Measurements from ENCODE around the gene MYO9B. TPM values are rescaled to one million over a fixed set of nuclear protein-coding genes. Genes with fewer than 3 reads are reported as not detected.

MYO9B gene
- total RNA-seq, 1 experiment from 2014 or later, result 94.3 TPM

DNA sequence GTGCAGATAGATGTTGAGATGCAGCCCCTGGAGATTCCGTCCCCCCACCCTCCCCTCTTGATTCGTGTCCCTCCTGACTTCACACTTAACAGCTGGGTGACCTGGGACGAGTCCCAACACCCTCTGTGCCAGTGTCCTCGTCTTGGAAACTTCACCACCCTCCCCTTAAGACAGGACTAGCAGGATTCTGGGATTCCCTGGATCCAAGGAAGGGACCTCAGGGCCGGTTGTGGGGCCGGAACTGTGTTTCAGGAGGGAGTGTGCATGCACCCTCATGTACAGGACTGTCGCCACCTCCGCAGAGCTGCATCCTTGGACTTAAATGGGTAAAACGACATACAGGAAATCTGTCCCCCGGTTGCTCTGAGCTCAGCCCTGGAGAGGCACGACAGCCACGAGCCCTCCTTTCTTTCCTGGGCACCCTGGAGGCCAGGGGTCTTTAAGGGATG lies 990 bp downstream of the MYO9B start (continued):
- TF ChIP-seq RELA (CRISPR knock-in tag; IDR thresholded peaks at IDR 0.05; ENCODE audit: borderline replicate concordance) (no peak), ATF3 (CRISPR knock-in tag; conservative IDR thresholded peaks at IDR 0.05) (no peak), GTF2I (CRISPR knock-in tag; conservative IDR thresholded peaks at IDR 0.05) (no peak)
- TF ChIP-seq, protein P1, sequence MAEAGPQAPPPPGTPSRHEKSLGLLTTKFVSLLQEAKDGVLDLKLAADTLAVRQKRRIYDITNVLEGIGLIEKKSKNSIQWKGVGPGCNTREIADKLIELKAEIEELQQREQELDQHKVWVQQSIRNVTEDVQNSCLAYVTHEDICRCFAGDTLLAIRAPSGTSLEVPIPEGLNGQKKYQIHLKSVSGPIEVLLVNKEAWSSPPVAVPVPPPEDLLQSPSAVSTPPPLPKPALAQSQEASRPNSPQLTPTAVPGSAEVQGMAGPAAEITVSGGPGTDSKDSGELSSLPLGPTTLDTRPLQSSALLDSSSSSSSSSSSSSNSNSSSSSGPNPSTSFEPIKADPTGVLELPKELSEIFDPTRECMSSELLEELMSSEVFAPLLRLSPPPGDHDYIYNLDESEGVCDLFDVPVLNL (CRISPR knock-in tag; IDR thresholded peaks at IDR 0.05; ENCODE audit: borderline replicate concordance, low read depth), result no peak

DNA sequence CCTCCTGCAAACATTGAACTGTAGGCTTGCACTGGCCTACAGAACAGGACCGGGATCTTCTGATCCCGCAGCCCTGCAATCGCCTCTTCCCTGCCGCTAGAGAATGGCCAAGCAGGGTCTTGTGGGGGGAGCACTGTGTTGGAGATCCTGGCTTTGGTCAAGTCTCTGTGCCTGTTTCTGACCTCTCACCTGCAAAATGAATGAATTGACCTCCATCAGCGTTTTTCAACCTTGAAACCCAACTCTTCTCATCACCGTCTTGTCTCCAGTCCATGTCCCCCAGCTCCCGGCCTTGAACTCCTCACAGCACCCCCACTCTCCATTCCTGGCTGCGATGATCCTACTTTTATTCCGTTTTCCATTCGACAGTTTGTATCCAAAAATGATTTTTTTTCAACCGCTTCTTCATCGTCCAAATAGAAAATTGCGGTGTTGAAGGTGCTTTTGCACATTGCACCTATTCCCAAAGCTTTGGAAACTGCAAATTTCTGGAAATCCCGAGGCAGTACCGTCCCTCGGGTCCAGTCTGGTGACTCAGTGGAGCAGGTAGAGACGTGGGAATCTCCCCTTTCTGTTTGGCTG lies 2.0 kb downstream of the MYO9B start:
- ATAC-seq (no peak), DNase-seq (ENCODE audit: low spot score) (no peak)
- Mint-ChIP-seq H3K27me3 (ENCODE audit: low read depth) (peaks cover 2% of the 10 kb centered on the region; the same call in 1 of the 2 replicates), H3K36me3 (peaks cover 7% of the 10 kb centered on the region), H3K4me1 (peaks cover 59% of the 10 kb centered on the region), H3K4me3 (peak overlapping the region; percentile 98), H3K27ac (peak overlapping the region; percentile 2; the same call in 1 of the 2 replicates), H3K9me3 (no peaks in the 10 kb centered on the region)
- TF ChIP-seq NR3C1 (CRISPR knock-in tag; conservative IDR thresholded peaks at IDR 0.05; ENCODE audit: low read depth) (no peak), FOXK1 (CRISPR knock-in tag; IDR thresholded peaks at IDR 0.05) (no peak), GRHL2 (CRISPR knock-in tag; IDR thresholded peaks at IDR 0.05; ENCODE audit: insufficient replicate concordance, severe bottlenecking) (no peak), MLX (CRISPR knock-in tag; IDR thresholded peaks at IDR 0.05) (no peak), CDX4 (CRISPR knock-in tag; IDR thresholded peaks at IDR 0.05; ENCODE audit: borderline replicate concordance) (no peak), IRF2 (CRISPR knock-in tag; IDR thresholded peaks at IDR 0.05; ENCODE audit: borderline replicate concordance, low read depth) (no peak), PREB (CRISPR knock-in tag; IDR thresholded peaks at IDR 0.05; ENCODE audit: borderline replicate concordance) (no peak), TP53 (CRISPR knock-in tag; IDR thresholded peaks at IDR 0.05) (no peak)
- TF ChIP-seq, protein P2, sequence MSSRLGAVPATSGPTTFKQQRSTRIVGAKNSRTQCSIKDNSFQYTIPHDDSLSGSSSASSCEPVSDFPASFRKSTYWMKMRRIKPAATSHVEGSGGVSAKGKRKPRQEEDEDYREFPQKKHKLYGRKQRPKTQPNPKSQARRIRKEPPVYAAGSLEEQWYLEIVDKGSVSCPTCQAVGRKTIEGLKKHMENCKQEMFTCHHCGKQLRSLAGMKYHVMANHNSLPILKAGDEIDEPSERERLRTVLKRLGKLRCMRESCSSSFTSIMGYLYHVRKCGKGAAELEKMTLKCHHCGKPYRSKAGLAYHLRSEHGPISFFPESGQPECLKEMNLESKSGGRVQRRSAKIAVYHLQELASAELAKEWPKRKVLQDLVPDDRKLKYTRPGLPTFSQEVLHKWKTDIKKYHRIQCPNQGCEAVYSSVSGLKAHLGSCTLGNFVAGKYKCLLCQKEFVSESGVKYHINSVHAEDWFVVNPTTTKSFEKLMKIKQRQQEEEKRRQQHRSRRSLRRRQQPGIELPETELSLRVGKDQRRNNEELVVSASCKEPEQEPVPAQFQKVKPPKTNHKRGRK (CRISPR knock-in tag; IDR thresholded peaks at IDR 0.05; ENCODE audit: borderline replicate concordance), result no peak
- TF ChIP-seq, protein P3, sequence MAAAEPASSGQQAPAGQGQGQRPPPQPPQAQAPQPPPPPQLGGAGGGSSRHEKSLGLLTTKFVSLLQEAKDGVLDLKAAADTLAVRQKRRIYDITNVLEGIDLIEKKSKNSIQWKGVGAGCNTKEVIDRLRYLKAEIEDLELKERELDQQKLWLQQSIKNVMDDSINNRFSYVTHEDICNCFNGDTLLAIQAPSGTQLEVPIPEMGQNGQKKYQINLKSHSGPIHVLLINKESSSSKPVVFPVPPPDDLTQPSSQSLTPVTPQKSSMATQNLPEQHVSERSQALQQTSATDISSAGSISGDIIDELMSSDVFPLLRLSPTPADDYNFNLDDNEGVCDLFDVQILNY (CRISPR knock-in tag; IDR thresholded peaks at IDR 0.05), result no peak
- POLR2A ChIA-PET, result no interaction called here
- CTCF ChIA-PET, result no interaction called here
